CD14-positive monocyte (primary cell): ENCODE measurements around the gene GFPT2. TPM values are rescaled to one million over a fixed set of nuclear protein-coding genes. Genes with fewer than 3 reads are reported as not detected.

ENCODE experiments used
- DNase-seq, 3 donors: peaks; one replicate each; pipeline ENCODE4 v3.0.0-alpha.2; 2011 to 2022
- H2AFZ ChIP-seq: 2 replicates; pipeline ENCODE4 v1.6.0; 2012; ENCODE audit warnings: mild to moderate bottlenecking, low read depth, low read length, inconsistent platforms; ENCODE audit not compliant: insufficient read depth, poor library complexity, severe bottlenecking
- H3K27ac ChIP-seq, 2 donors: 1 replicate in 1 of 2; 2 replicates in 1 of 2; pipeline ENCODE4 v1.5.1; 2012 to 2013; ENCODE audit warnings: low read length in 2 of 2, control low read depth in 1 of 2, inconsistent platforms in 1 of 2, low read depth in 1 of 2, mild to moderate bottlenecking in 1 of 2
- H3K27me3 ChIP-seq, 2 donors: one replicate each; pipeline versions ENCODE4 v1.6.0 to v1.6.1; 2011 to 2013; ENCODE audit warnings: low read length in 2 of 2; ENCODE audit not compliant: control insufficient read depth in 2 of 2, insufficient read depth in 2 of 2
- H3K36me3 ChIP-seq, 2 donors: replicated peaks in 1 of 2; 1 replicate in 1 of 2; 2 replicates in 1 of 2; pipeline versions ENCODE4 v1.5.1 to v1.6.1; 2012 to 2013; ENCODE audit warnings: low read length in 2 of 2, control low read depth in 1 of 2, inconsistent platforms in 1 of 2, mild to moderate bottlenecking in 1 of 2; ENCODE audit not compliant: insufficient read depth in 2 of 2, control insufficient read depth in 1 of 2
- H3K4me1 ChIP-seq, 2 donors: 1 replicate in 1 of 2; 2 replicates in 1 of 2; pipeline versions ENCODE4 v1.5.1 to v1.6.1; 2012 to 2013; ENCODE audit warnings: low read length in 2 of 2, control low read depth in 1 of 2, inconsistent platforms in 1 of 2, mild to moderate bottlenecking in 1 of 2, moderate library complexity in 1 of 2; ENCODE audit not compliant: insufficient read depth in 2 of 2, control insufficient read depth in 1 of 2
- H3K4me2 ChIP-seq: replicated peaks from 2 replicates; pipeline ENCODE3; 2012; ENCODE audit warnings: low read length, moderate library complexity, mild to moderate bottlenecking; ENCODE audit not compliant: poor library complexity, severe bottlenecking; ENCODE audit errors: extremely low read depth
- H3K4me3 ChIP-seq, 3 experiments: fragments of 200-600 bp in 1 of 3; sonication (generic) in 1 of 3; replicated peaks in 1 of 3; 1 replicate in 2 of 3; 2 replicates in 1 of 3; pipeline ENCODE4 v1.5.1; 2011 to 2013; ENCODE audit warnings: low read length in 3 of 3, mild to moderate bottlenecking in 3 of 3, control low read depth in 2 of 3, low read depth in 2 of 3, inconsistent platforms in 1 of 3, moderate library complexity in 1 of 3
- H3K79me2 ChIP-seq: 2 replicates; pipeline ENCODE4 v1.6.0; 2012; ENCODE audit warnings: mild to moderate bottlenecking, control low read depth, inconsistent platforms, low read length, moderate library complexity; ENCODE audit not compliant: insufficient read depth
- H3K9ac ChIP-seq: 2 replicates; pipeline ENCODE4 v1.6.0; 2017; ENCODE audit warnings: low read length, mild to moderate bottlenecking; ENCODE audit not compliant: insufficient read depth, poor library complexity, severe bottlenecking
- H3K9me3 ChIP-seq, 2 donors: replicated peaks in 1 of 2; 1 replicate in 1 of 2; 2 replicates in 1 of 2; pipeline versions ENCODE4 v1.5.1 to v1.6.1; 2012 to 2013; ENCODE audit warnings: low read length in 2 of 2, control low read depth in 1 of 2; ENCODE audit not compliant: control insufficient read depth in 1 of 2, insufficient read depth in 1 of 2
- H4K20me1 ChIP-seq: 2 replicates; pipeline ENCODE4 v1.6.0; 2012; ENCODE audit warnings: mild to moderate bottlenecking, low read length, control low read depth, moderate library complexity; ENCODE audit not compliant: insufficient read depth
- H3K27ac Mint-ChIP-seq, 7 donors: one replicate each; pipeline ENCODE4 v1.8.0; 2020; ENCODE audit warnings: mild to moderate bottlenecking in 7 of 7, mixed read lengths in 7 of 7, moderate library complexity in 6 of 7, inconsistent platforms in 2 of 7
- H3K27me3 Mint-ChIP-seq, 3 donors: one replicate each; pipeline ENCODE4 v1.8.0; 2021 to 2022; ENCODE audit warnings: low read depth in 3 of 3, mild to moderate bottlenecking in 3 of 3, mixed read lengths in 3 of 3, moderate library complexity in 3 of 3, inconsistent platforms in 1 of 3
- H3K36me3 Mint-ChIP-seq, 2 donors: one replicate each; pipeline ENCODE4 v1.8.0; 2020; ENCODE audit warnings: mixed read lengths in 2 of 2, inconsistent platforms in 1 of 2, mild to moderate bottlenecking in 1 of 2
- H3K4me1 Mint-ChIP-seq: one replicate; pipeline ENCODE4 v1.8.0; 2020; ENCODE audit warnings: mild to moderate bottlenecking, mixed read lengths
- H3K4me3 Mint-ChIP-seq, 2 donors: one replicate each; pipeline ENCODE4 v1.8.0; 2020; ENCODE audit warnings: mild to moderate bottlenecking in 2 of 2, mixed read lengths in 2 of 2, moderate library complexity in 1 of 2
- H3K9me3 Mint-ChIP-seq, 7 donors: one replicate each; pipeline ENCODE4 v1.8.0; 2020 to 2022; ENCODE audit warnings: mixed read lengths in 7 of 7, mild to moderate bottlenecking in 6 of 7, moderate library complexity in 6 of 7, inconsistent platforms in 2 of 7
- WGBS: methylation state at CpG from one replicate; pipeline ENCODE4 v1.1.5; 2013; ENCODE audit warnings: missing lambda C conversion rate; ENCODE audit not compliant: insufficient coverage; 5-methylcytosine and 5-hydroxymethylcytosine counted together
- intact Hi-C, 2 donors: fragments of 100-400 bp; cut with micrococcal nuclease; formaldehyde crosslinking; loops; one replicate each; pipeline versions ENCODE4 v1.15.0 to v1.15.1; 2023
- polyA plus RNA-seq, 3 donors: library from polyadenylated mRNA; depleted of rRNA in 1 of 3; unstranded in 2 of 3; stranded (reverse) in 1 of 3; fragments of 300-500 nt in 2 of 3; fragments of >200 nt in 1 of 3; fragmentation: Illumina TruSeq in 2 of 3; gene quantifications; 1 replicate in 2 of 3; 2 replicates in 1 of 3; pipeline ENCODE4 v1.2.3, GENCODE V29; 2012 to 2021
- TF ChIP-seq, protein P1 (sequence below): fragments of 200-600 bp; IDR thresholded peaks from one replicate; pipeline ENCODE4 v1.8.0; 2022; ENCODE audit warnings: antibody characterized with exemption, mild to moderate bottlenecking

The GFPT2 gene
- polyA plus RNA-seq, 3 donors: not detected

DNA sequence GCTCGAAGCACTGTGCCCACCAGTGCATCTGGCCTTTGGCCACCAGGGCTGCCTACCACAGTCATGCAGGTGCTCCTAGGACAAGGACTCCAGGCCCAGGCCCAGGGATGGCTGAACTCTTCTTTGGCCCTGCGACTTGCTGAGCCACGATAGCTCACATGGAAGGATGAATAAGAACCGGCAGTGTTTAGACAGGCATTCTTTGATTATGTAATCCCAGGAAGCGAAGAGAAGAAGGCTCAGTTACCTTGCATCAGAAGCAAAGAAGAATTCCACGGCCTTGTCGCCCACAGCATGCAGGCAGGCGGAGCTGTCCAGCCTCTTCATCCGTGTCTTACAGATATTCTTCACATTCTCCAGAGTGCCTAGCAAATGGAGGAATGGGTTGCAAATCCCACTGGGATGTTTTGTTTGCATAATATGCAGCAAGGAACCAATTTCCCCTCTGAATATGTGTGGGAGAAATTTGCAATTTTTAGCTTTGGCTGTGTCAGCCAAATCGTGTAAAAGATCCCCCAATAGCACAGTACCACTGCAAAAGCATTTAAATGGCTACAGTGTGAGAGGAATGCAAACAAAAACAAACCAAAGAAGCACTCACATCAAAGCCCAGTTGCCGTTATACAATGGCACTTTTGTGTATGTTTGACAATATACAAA lies 29.1 kb downstream of the GFPT2 start:
- no peak overlapping the region for H3K4me3 ChIP-seq

DNA sequence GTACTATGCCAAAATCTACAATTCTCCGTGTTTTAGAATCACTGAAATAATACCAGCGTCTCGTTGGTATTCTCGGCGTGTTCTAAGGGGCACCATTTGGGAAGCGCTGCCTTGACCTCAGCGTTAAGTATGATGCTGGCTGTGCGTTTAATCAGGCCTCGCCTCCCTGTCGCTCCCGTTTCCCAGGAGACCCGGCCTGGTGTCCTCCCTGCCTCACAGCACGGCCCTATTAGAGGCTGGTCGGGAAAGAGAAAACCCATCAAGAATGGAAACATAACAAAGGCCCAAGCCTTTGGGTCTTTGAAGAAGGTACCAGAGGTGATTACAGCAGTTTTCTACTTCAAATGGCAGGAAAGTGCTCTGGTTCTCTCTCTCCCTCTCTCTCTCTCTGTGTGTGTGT lies 30.0 kb downstream of the GFPT2 start:
- Histone ChIP-seq H3K4me1 (no peaks in the 10 kb centered on the region), H4K20me1 (no peaks in the 10 kb centered on the region), H3K9ac (no peak overlapping the region), H3K9me3 (no peaks in the 10 kb centered on the region), H3K4me2 (no peak overlapping the region), H3K27me3 (no peaks in the 10 kb centered on the region), H2AFZ (no peak overlapping the region), H3K36me3 (no peaks in the 10 kb centered on the region), H3K27ac (no peak overlapping the region), H3K4me3 (no peak overlapping the region), H3K79me2 (no peaks in the 10 kb centered on the region)
- Mint-ChIP-seq H3K9me3 (peaks cover 0 to 2% (median 0%) of the 10 kb centered on the region in 7 donors), H3K4me1 (no peaks in the 10 kb centered on the region), H3K4me3 (no peak overlapping the region), H3K27me3 (peaks cover 1 to 14% (median 7%) of the 10 kb centered on the region in 3 donors), H3K36me3 (no peaks in the 10 kb centered on the region), H3K27ac (peak overlapping the region in 1 of 7 donors; percentile 7)
- no peak for DNase-seq
- intact Hi-C loops: no loop called here
- 96% methylated on average over 14 of the region's 14 CpGs for WGBS
- TF ChIP-seq, protein P1, sequence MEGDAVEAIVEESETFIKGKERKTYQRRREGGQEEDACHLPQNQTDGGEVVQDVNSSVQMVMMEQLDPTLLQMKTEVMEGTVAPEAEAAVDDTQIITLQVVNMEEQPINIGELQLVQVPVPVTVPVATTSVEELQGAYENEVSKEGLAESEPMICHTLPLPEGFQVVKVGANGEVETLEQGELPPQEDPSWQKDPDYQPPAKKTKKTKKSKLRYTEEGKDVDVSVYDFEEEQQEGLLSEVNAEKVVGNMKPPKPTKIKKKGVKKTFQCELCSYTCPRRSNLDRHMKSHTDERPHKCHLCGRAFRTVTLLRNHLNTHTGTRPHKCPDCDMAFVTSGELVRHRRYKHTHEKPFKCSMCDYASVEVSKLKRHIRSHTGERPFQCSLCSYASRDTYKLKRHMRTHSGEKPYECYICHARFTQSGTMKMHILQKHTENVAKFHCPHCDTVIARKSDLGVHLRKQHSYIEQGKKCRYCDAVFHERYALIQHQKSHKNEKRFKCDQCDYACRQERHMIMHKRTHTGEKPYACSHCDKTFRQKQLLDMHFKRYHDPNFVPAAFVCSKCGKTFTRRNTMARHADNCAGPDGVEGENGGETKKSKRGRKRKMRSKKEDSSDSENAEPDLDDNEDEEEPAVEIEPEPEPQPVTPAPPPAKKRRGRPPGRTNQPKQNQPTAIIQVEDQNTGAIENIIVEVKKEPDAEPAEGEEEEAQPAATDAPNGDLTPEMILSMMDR: no peak

More for the DNA sequence above, 29.1 kb downstream of the GFPT2 start:
- H3K36me3 ChIP-seq: no peaks in the 10 kb centered on the region
- no peaks in the 10 kb centered on the region for H3K4me1 ChIP-seq
- Mint-ChIP-seq H3K4me3 (peak overlapping the region in 1 of 2 donors; percentile 26), H3K27ac (no peak overlapping the region), H3K36me3 (no peaks in the 10 kb centered on the region), H3K27me3 (peaks cover 1 to 9% (median 4%) of the 10 kb centered on the region in 3 donors), H3K9me3 (peaks cover 0 to 2% (median 0%) of the 10 kb centered on the region in 7 donors), H3K4me1 (no peaks in the 10 kb centered on the region)
- intact Hi-C loops: no loop called here
- TF ChIP-seq, protein P1: no peak
- H4K20me1 ChIP-seq: no peaks in the 10 kb centered on the region
- no peaks in the 10 kb centered on the region for H3K27me3 ChIP-seq
- no peak for DNase-seq
- no peak overlapping the region for H2AFZ ChIP-seq
- H3K9me3 ChIP-seq: no peaks in the 10 kb centered on the region
- no peaks in the 10 kb centered on the region for H3K79me2 ChIP-seq
- H3K27ac ChIP-seq: no peak overlapping the region
- H3K9ac ChIP-seq: no peak overlapping the region
- WGBS: 45% methylated on average over 3 of the region's 11 CpGs
- no peak overlapping the region for H3K4me2 ChIP-seq
